Adrenal gland (tissue), 5 donors: ENCODE measurements around the gene RBM28.

Experiments
- CTCF ChIP-seq, 6 experiments: fragments of 450-650 bp in 4 of 6; fragments of 200-600 bp in 2 of 6; sonication (generic) in 1 of 6; IDR thresholded peaks; 1 replicate in 5 of 6; 2 replicates in 1 of 6; pipeline versions ENCODE4 v1.5.1 to v1.8.0; 2016 to 2021; ENCODE audit warnings: antibody characterized with exemption in 6 of 6, mild to moderate bottlenecking in 2 of 6, moderate library complexity in 1 of 6
- POLR2A ChIP-seq, 2 donors: fragments of 450-650 bp; IDR thresholded peaks; one replicate each; pipeline ENCODE4 v1.6.1; 2017; ENCODE audit warnings: antibody characterized with exemption in 2 of 2, mild to moderate bottlenecking in 2 of 2, moderate library complexity in 1 of 2
- donor health status: DM: no; HTN: no; CAD: no.

GRCh38 chr7:128344431-128344774, 695 bp upstream of the RBM28 start:
- TF ChIP-seq CTCF (IDR thresholded peaks at IDR 0.05) (no peak), POLR2A (IDR thresholded peaks at IDR 0.05) (no peak)
